OCI-LY7 (cell line): ENCODE data around the gene CLMN. TPM values are rescaled to one million over a fixed set of nuclear protein-coding genes. Genes with fewer than 3 reads are reported as not detected.

Experiments
- BruUV-seq: library from RNA; stranded (reverse); fragments of 400-500 nt; replicated peaks from 2 replicates; lab custom pipeline; 2021; lab: Mats Ljungman, UMichigan
- CTCF ChIA-PET: fragments of 300-600 bp; sonication (Branson Sonifier 250); formaldehyde crosslinking; loops from one replicate; lab custom pipeline; 2022; ENCODE audit warnings: antibody characterized with exemption; ENCODE audit not compliant: unreplicated experiment; lab: Charles Lee
- POLR2A ChIA-PET: fragments of 300-600 bp; sonication (Branson Sonifier 250); formaldehyde crosslinking; loops from one replicate; lab custom pipeline; 2022; ENCODE audit warnings: antibody characterized with exemption; lab: Charles Lee
- DNase-seq: peaks from one replicate; pipeline ENCODE4 v3.0.0-alpha.2; 2015; ENCODE audit warnings: low spot score
- H2AFZ ChIP-seq: fragments of 200-600 bp; sonication (generic), shearing (Covaris generic); 2 replicates; pipeline ENCODE4 v1.6.1; 2014; ENCODE audit warnings: mild to moderate bottlenecking, antibody characterized with exemption, low read length, moderate library complexity
- H3K27ac ChIP-seq: fragments of 200-600 bp; sonication (generic); 2 replicates; pipeline ENCODE4 v1.5.1; 2014; ENCODE audit warnings: mixed run types, low read depth, mild to moderate bottlenecking, moderate library complexity, low read length, inconsistent platforms; ENCODE audit not compliant: poor library complexity, severe bottlenecking
- H3K36me3 ChIP-seq: fragments of 200-600 bp; sonication (generic); 2 replicates; pipeline ENCODE4 v1.6.1; 2014; ENCODE audit warnings: mild to moderate bottlenecking, antibody characterized with exemption, low read length, moderate library complexity, mixed read lengths; ENCODE audit not compliant: insufficient read depth
- H3K4me1 ChIP-seq: fragments of 200-600 bp; sonication (generic); 2 replicates; pipeline ENCODE4 v1.5.1; 2014; ENCODE audit warnings: mild to moderate bottlenecking, low read length; ENCODE audit not compliant: insufficient read depth, poor library complexity, severe bottlenecking
- H3K4me2 ChIP-seq: fragments of 200-600 bp; sonication (generic); 2 replicates; pipeline ENCODE4 v1.6.1; 2014; ENCODE audit warnings: mild to moderate bottlenecking, low read length
- H3K4me3 ChIP-seq: fragments of 200-600 bp; sonication (generic); 2 replicates; pipeline ENCODE4 v1.5.1; 2014; ENCODE audit warnings: mild to moderate bottlenecking, low read depth, low read length; ENCODE audit not compliant: poor library complexity, severe bottlenecking
- H3K79me2 ChIP-seq: fragments of 200-600 bp; sonication (generic); 2 replicates; pipeline ENCODE4 v1.6.1; 2016; ENCODE audit warnings: low read depth, mild to moderate bottlenecking, low read length, moderate library complexity, mixed read lengths; ENCODE audit not compliant: insufficient read depth
- H3K9me2 ChIP-seq: fragments of 200-600 bp; sonication (generic); 2 replicates; pipeline ENCODE4 v1.6.1; 2016; ENCODE audit warnings: mild to moderate bottlenecking, low read length, mixed read lengths; ENCODE audit not compliant: insufficient read depth
- H3K9me3 ChIP-seq: fragments of 200-600 bp; sonication (generic); 2 replicates; pipeline ENCODE4 v1.6.1; 2014; ENCODE audit warnings: mild to moderate bottlenecking, mixed run types, low read length, mixed read lengths
- H4K20me1 ChIP-seq: fragments of 200-600 bp; sonication (generic); 2 replicates; pipeline ENCODE4 v1.6.1; 2014; ENCODE audit warnings: mild to moderate bottlenecking, antibody characterized with exemption, low read length, moderate library complexity, mixed read lengths; ENCODE audit not compliant: insufficient read depth
- CTCF ChIP-seq: fragments of 200-600 bp; sonication (generic); conservative IDR thresholded peaks from 2 replicates; pipeline ENCODE4 v1.5.1; 2014; ENCODE audit warnings: mild to moderate bottlenecking, antibody characterized with exemption, low read length, moderate library complexity, mixed read lengths
- EZH2phosphoT487 ChIP-seq: fragments of 200-600 bp; sonication (generic); IDR thresholded peaks from 2 replicates; pipeline ENCODE4 v1.6.1; 2018; ENCODE audit warnings: low read depth, borderline replicate concordance, mild to moderate bottlenecking, mixed run types, antibody characterized with exemption, low read length, moderate library complexity, mixed read lengths
- intact Hi-C: fragments of 100-400 bp; cut with micrococcal nuclease; formaldehyde crosslinking; loops from one replicate; pipeline ENCODE4 v1.10.0; 2022; ENCODE audit not compliant: unreplicated experiment
- total RNA-seq, 2 experiments: library from RNA; depleted of rRNA in 1 of 2; stranded (reverse); fragments of >200 nt in 1 of 2; shearing (Covaris generic) in 1 of 2; gene quantifications; 2 replicates each; pipeline ENCODE4 v1.2.3, GENCODE V29; 2014 to 2022

The CLMN gene
- total RNA-seq, 2 experiments from 2014 or later: 6.8 to 12.0 TPM

- Histone ChIP-seq H3K4me2 (no peak overlapping the region), H3K9me3 (no peaks in the 10 kb centered on the region), H4K20me1 (no peaks in the 10 kb centered on the region), H3K36me3 (no peaks in the 10 kb centered on the region), H3K4me3 (no peak overlapping the region), H3K4me1 (no peaks in the 10 kb centered on the region), H3K27ac (no peak overlapping the region), H3K79me2 (no peaks in the 10 kb centered on the region), H3K9me2 (no peaks in the 10 kb centered on the region), H2AFZ (no peak overlapping the region)
- no peak for DNase-seq
- intact Hi-C loops: loop anchor here (2.0 to 10.0 kb wide), 2 partner anchors 167 to 509 kb away; no protein-coding TSS in a partner anchor
- CTCF ChIA-PET: no interaction called here
- no TSS peak for BruUV-seq
- TF ChIP-seq EZH2phosphoT487 (no peak), CTCF (no peak)
- POLR2A ChIA-PET: interaction anchor here (0.6 kb wide), 1 partner anchor 201 kb away, joined by 5 read pairs; no protein-coding TSS in a partner anchor
Measured at GRCh38 chr14:95197551-95197950, 122.2 kb downstream of the CLMN start.

DNA sequence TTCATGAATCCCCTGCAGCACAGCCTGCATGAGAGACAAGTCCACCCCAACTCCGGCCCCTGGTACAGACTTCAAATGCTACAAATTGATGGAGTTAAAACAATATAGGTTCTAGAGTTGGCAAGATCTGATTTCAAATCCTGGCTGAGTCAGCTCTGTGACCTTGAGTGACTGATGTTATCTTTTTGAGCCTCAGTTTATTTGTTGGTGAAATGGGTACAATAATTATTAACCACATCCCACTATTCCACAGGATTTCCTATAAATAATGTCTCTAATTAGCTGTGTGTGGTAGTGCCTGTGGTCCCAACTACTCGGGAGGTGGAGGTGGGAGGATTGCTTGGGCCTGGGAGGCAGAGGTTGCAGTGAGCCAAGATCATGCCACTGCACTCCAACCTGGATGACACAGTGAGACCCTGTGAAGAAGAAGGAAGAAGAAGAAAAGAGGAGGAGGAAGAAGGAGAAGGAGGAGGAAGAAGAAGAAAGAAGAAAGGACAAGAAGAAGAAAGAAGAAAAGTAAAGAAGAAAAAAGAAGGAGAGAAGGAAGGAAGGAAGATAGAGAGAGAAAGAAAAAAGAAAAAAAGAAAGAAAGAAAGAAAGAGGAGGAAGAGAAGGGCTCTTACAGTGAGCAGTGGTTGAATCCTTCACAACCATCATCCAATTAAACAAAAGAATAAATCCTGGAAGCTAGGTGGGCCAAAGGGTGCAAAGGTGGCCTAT is 122.7 kb downstream of the CLMN start:
- Histone ChIP-seq H3K4me1 (no peaks in the 10 kb centered on the region), H3K27ac (no peak overlapping the region), H3K9me2 (no peaks in the 10 kb centered on the region), H3K4me3 (no peak overlapping the region), H3K9me3 (no peaks in the 10 kb centered on the region), H3K36me3 (no peaks in the 10 kb centered on the region), H4K20me1 (no peaks in the 10 kb centered on the region), H3K79me2 (no peaks in the 10 kb centered on the region), H2AFZ (no peak overlapping the region), H3K4me2 (no peak overlapping the region)
- intact Hi-C loops: loop anchor here (2.0 to 10.0 kb wide), 2 partner anchors 168 to 508 kb away; no protein-coding TSS in a partner anchor
- no TSS peak for BruUV-seq
- TF ChIP-seq CTCF (no peak), EZH2phosphoT487 (no peak)
- no peak for DNase-seq
- CTCF ChIA-PET: no interaction called here
- POLR2A ChIA-PET: interaction anchor here (0.6 kb wide), 1 partner anchor 201 kb away, joined by 5 read pairs; no protein-coding TSS in a partner anchor

DNA sequence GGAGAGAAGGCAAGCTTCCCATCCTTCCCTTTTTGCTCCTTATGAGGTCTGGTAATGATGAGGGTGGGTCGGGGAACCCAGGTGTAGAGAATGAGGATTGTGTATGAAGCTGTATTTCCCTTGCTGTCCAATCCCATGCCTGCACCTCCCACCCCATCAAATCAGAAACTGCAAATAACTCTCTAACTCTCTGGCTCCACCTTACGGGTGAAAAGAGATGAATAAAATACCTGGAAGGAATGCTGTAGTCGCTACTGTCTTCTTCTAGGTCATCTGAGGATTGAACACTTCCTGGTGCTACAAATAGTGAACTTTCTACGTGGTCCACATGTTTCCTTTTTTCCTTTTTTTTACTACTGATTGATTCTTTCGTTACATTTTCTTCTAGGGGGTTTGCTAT is 123.4 kb downstream of the CLMN start:
- no TSS peak for BruUV-seq
- peak; percentile 51 for DNase-seq
- peak; percentile 82 for TF ChIP-seq CTCF
- TF ChIP-seq EZH2phosphoT487: no peak
- CTCF ChIA-PET: no interaction called here
- Histone ChIP-seq H3K79me2 (no peaks in the 10 kb centered on the region), H3K9me3 (no peaks in the 10 kb centered on the region), H2AFZ (no peak overlapping the region), H3K27ac (no peak overlapping the region), H3K36me3 (no peaks in the 10 kb centered on the region), H3K4me2 (no peak overlapping the region), H4K20me1 (no peaks in the 10 kb centered on the region), H3K9me2 (no peaks in the 10 kb centered on the region), H3K4me1 (no peaks in the 10 kb centered on the region), H3K4me3 (no peak overlapping the region)
- POLR2A ChIA-PET: interaction anchor here (0.8 kb wide), 1 partner anchor 17 kb away, joined by 5 read pairs; no protein-coding TSS in a partner anchor
- intact Hi-C loops: loop anchor here (2.0 to 10.0 kb wide), 2 partner anchors 169 to 507 kb away; no protein-coding TSS in a partner anchor
